SK-N-SH (cell line): ENCODE results near the gene TMEM214. TPM values are rescaled to one million over a fixed set of nuclear protein-coding genes. Genes with fewer than 3 reads are reported as not detected.

Experiments
- CTCF ChIA-PET: fragments of 300-600, 350-600 bp; formaldehyde crosslinking; extraction: SDS; loops from one replicate; lab custom pipeline; 2021; lab: Yijun Ruan, JAX
- POLR2A ChIA-PET: fragments of 350-600 bp; sonication (Branson Sonifier 250); formaldehyde crosslinking; extraction: SDS; loops from one replicate; lab custom pipeline; 2020; ENCODE audit warnings: antibody characterized with exemption, inconsistent platforms; lab: Yijun Ruan, JAX
- DNase-seq: peaks from one replicate; pipeline ENCODE4 v3.0.0; 2012
- H2AFZ ChIP-seq: fragments of 200-600 bp; sonication (generic); 2 replicates; pipeline ENCODE4 v1.8.1; 2016; ENCODE audit warnings: antibody characterized with exemption, mild to moderate bottlenecking, low read depth
- H3F3A ChIP-seq: fragments of 200-600 bp; sonication (generic); replicated peaks from 2 replicates; pipeline ENCODE3; 2016; ENCODE audit warnings: antibody characterized with exemption, mild to moderate bottlenecking; ENCODE audit not compliant: insufficient read depth
- H3K27ac ChIP-seq, 2 experiments: fragments of 200-500 bp in 1 of 2; fragments of 200-600 bp in 1 of 2; sonication (Bioruptor generic) in 1 of 2; sonication (generic), shearing (Covaris generic) in 1 of 2; 2 replicates each; pipeline versions ENCODE4 v1.5.1 to v1.6.1; 2014 to 2016; ENCODE audit warnings: low read depth in 2 of 2, inconsistent platforms in 1 of 2, low read length in 1 of 2, mild to moderate bottlenecking in 1 of 2, mixed read lengths in 1 of 2
- H3K27me3 ChIP-seq: fragments of 200-600 bp; sonication (generic), shearing (Covaris generic); 2 replicates; pipeline ENCODE4 v1.6.1; 2016; ENCODE audit warnings: mixed run types; ENCODE audit not compliant: insufficient read depth
- H3K36me3 ChIP-seq, 2 experiments: fragments of 200-500 bp in 1 of 2; fragments of 200-600 bp in 1 of 2; sonication (Bioruptor generic) in 1 of 2; sonication (generic) in 1 of 2; replicated peaks in 1 of 2; 2 replicates each; pipeline versions ENCODE3 to v1.5.1; 2014 to 2016; ENCODE audit warnings: low read length in 1 of 2, mild to moderate bottlenecking in 1 of 2; ENCODE audit not compliant: insufficient read depth in 2 of 2, control insufficient read depth in 1 of 2
- H3K4me1 ChIP-seq, 2 experiments: fragments of 200-500 bp in 1 of 2; fragments of 200-600 bp in 1 of 2; sonication (Bioruptor generic) in 1 of 2; sonication (generic), shearing (Covaris generic) in 1 of 2; 2 replicates each; pipeline versions ENCODE4 v1.5.1 to v1.6.1; 2014 to 2016; ENCODE audit warnings: low read depth in 1 of 2, low read length in 1 of 2, mixed run types in 1 of 2; ENCODE audit not compliant: insufficient read depth in 2 of 2, control insufficient read depth in 1 of 2
- H3K4me2 ChIP-seq: fragments of 200-600 bp; sonication (generic), shearing (Covaris generic); 2 replicates; pipeline ENCODE4 v1.6.1; 2017; ENCODE audit warnings: mixed run types
- H3K4me3 ChIP-seq, 2 experiments: fragments of 200-500 bp in 1 of 2; fragments of 200-600 bp in 1 of 2; sonication (Bioruptor generic) in 1 of 2; sonication (generic), shearing (Covaris generic) in 1 of 2; 2 replicates each; pipeline versions ENCODE4 v1.5.1 to v1.8.1; 2014 to 2016; ENCODE audit warnings: low read depth in 2 of 2, inconsistent platforms in 1 of 2, low read length in 1 of 2, mild to moderate bottlenecking in 1 of 2, mixed read lengths in 1 of 2, moderate library complexity in 1 of 2
- H3K79me2 ChIP-seq: fragments of 200-600 bp; sonication (generic); 2 replicates; pipeline ENCODE4 v1.8.1; 2017; ENCODE audit warnings: mild to moderate bottlenecking; ENCODE audit not compliant: insufficient read depth
- H3K9ac ChIP-seq: fragments of 200-600 bp; sonication (generic); 2 replicates; pipeline ENCODE4 v1.6.1; 2017; ENCODE audit warnings: mixed run types
- H3K9me2 ChIP-seq: fragments of 200-600 bp; sonication (generic); 2 replicates; pipeline ENCODE4 v1.6.1; 2017; ENCODE audit warnings: mixed run types
- H3K9me3 ChIP-seq: fragments of 200-600 bp; sonication (generic); 2 replicates; pipeline ENCODE4 v1.6.1; 2017; ENCODE audit warnings: mixed run types, mild to moderate bottlenecking, moderate library complexity
- H4K20me1 ChIP-seq: fragments of 200-600 bp; sonication (generic); 2 replicates; pipeline ENCODE4 v1.6.1; 2017; ENCODE audit warnings: mild to moderate bottlenecking, mixed run types; ENCODE audit not compliant: insufficient read depth
- EP300 ChIP-seq, 2 experiments: IDR thresholded peaks; 2 replicates each; pipeline versions ENCODE4 v1.4.0 to v1.6.1; 2012; ENCODE audit warnings: borderline replicate concordance in 1 of 2, low read depth in 1 of 2, low read length in 1 of 2
- EZH2phosphoT487 ChIP-seq: fragments of 200-600 bp; sonication (generic); IDR thresholded peaks from 2 replicates; pipeline ENCODE4 v1.6.1; 2017; ENCODE audit warnings: low read depth, mixed run types, mild to moderate bottlenecking, antibody characterized with exemption, moderate library complexity, borderline replicate concordance
- FOXJ3 ChIP-seq: sonication (generic); formaldehyde crosslinking; IDR thresholded peaks from 2 replicates; pipeline ENCODE4 v1.5.1; 2020; ENCODE audit warnings: mild to moderate bottlenecking, missing genetic modification reagents
- MAX ChIP-seq: IDR thresholded peaks from 2 replicates; pipeline ENCODE4 v1.4.0; 2012; ENCODE audit warnings: low read depth
- MXI1 ChIP-seq: IDR thresholded peaks from 2 replicates; pipeline ENCODE4 v1.6.1; 2012; ENCODE audit warnings: mild to moderate bottlenecking, low read depth, low read length, improper control_type of control experiment
- PBX3 ChIP-seq: IDR thresholded peaks from 2 replicates; pipeline ENCODE4; 2012
- RCOR1 ChIP-seq: fragments of 150-350 bp; IDR thresholded peaks from 2 replicates; pipeline ENCODE4 v1.6.1; 2017; ENCODE audit warnings: antibody characterized with exemption, low read length
- RFX5 ChIP-seq: IDR thresholded peaks from 2 replicates; pipeline ENCODE4 v1.6.1; 2012; ENCODE audit warnings: mild to moderate bottlenecking, improper control_type of control experiment, low read length
- WGBS: methylation state at CpG from one replicate; pipeline ENCODE4 v1.1.6; 2017; ENCODE audit warnings: low lambda C conversion rate; 5-methylcytosine and 5-hydroxymethylcytosine counted together
- polyA plus RNA-seq, 3 experiments: library from polyadenylated mRNA; depleted of rRNA; stranded (reverse); fragments of >200 nt; gene quantifications; 2 replicates each; pipeline ENCODE4 v1.2.3, GENCODE V29; 2012
- TF ChIP-seq, protein P1 (sequence below): fragments of 200-600 bp; sonication (generic); IDR thresholded peaks from 2 replicates; pipeline ENCODE4 v1.6.1; 2017; ENCODE audit warnings: antibody characterized with exemption, mild to moderate bottlenecking, moderate library complexity
- TF ChIP-seq, protein P2 (sequence below): fragments of 150-350 bp; IDR thresholded peaks from 2 replicates; pipeline ENCODE4 v1.6.1; 2016; ENCODE audit warnings: mild to moderate bottlenecking, low read depth, low read length

TMEM214 gene
- polyA plus RNA-seq, 1 of the 3 experiments (the other 2 are of a cell fraction), result 69.4 TPM

DNA sequence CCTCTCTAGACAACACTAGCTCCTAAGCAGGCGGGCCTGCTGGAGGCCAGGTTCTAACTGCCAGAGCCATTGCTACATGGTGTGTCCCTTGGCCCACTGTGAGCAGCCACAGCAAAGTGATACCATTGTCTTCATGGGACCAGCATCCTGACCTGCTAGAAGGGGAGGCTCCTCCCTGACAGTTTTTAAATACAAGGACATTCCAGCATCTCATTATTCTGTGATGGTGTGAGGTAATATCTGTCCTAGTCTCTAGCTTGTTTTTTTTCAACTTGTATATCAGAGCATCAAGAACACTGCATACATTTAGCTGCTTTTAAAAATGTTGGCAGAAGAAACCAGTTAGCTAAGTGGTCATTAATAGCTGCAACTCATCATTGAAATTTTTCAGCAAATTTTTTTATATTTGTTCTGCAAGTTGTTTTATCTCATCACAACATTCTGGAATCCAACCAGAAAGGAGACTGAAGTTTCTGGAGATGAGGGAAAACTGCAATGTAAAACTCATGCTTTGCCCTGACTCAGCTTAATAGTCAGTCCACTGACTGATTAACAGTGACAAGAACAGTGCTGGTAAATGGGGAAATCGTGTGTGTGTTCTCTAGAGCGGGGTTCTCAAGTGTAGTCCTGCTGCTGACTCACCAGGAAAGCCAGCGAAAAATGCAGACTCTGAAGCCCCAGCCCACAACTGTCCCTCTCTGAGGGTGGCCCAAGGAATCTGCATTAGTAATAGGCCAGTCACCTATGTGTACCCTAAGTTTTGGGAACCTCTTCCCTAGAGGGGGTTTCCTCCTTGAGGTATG, 44.5 kb upstream of the TMEM214 start (continued):
- TF ChIP-seq, protein P1, sequence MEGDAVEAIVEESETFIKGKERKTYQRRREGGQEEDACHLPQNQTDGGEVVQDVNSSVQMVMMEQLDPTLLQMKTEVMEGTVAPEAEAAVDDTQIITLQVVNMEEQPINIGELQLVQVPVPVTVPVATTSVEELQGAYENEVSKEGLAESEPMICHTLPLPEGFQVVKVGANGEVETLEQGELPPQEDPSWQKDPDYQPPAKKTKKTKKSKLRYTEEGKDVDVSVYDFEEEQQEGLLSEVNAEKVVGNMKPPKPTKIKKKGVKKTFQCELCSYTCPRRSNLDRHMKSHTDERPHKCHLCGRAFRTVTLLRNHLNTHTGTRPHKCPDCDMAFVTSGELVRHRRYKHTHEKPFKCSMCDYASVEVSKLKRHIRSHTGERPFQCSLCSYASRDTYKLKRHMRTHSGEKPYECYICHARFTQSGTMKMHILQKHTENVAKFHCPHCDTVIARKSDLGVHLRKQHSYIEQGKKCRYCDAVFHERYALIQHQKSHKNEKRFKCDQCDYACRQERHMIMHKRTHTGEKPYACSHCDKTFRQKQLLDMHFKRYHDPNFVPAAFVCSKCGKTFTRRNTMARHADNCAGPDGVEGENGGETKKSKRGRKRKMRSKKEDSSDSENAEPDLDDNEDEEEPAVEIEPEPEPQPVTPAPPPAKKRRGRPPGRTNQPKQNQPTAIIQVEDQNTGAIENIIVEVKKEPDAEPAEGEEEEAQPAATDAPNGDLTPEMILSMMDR, result no peak
- TF ChIP-seq, protein P2, sequence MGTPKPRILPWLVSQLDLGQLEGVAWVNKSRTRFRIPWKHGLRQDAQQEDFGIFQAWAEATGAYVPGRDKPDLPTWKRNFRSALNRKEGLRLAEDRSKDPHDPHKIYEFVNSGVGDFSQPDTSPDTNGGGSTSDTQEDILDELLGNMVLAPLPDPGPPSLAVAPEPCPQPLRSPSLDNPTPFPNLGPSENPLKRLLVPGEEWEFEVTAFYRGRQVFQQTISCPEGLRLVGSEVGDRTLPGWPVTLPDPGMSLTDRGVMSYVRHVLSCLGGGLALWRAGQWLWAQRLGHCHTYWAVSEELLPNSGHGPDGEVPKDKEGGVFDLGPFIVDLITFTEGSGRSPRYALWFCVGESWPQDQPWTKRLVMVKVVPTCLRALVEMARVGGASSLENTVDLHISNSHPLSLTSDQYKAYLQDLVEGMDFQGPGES, result no peak
- TF ChIP-seq RCOR1 (no peak), EZH2phosphoT487 (no peak), EP300 (IDR thresholded peaks at IDR 0.05; ENCODE audit: borderline replicate concordance in 1 of 2, low read depth in 1 of 2, low read length in 1 of 2) (peak in 1 of 2 experiments; percentile 83; a peak in 1 of 4 replicates), MXI1 (no peak), MAX (peak; percentile 84)

DNA sequence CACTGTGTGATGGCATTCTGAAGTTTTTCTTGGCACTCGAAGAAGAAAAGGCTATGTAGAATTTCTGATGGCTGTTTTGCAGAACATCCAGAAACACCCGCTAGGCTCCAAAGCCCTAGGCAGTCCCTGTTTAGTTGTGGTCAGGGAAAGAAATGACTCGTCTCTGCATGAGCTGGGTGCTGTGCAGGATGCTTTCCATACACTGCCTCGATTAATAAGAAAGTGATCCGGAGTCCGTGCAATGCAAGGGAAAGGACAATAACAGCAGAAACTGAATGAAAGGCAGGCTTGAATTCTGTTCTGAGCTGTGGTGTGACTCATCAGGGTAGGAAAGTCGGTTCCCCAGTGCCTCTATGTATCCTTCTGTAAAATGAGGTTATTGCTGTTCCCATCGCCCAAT, 43.6 kb upstream of the TMEM214 start:
- H3K27me3 ChIP-seq, result no peaks in the 10 kb centered on the region
- H3K9me3 ChIP-seq, result no peaks in the 10 kb centered on the region
- no peaks in the 10 kb centered on the region for H3K79me2 ChIP-seq
- peaks cover 16% of the 10 kb centered on the region for H4K20me1 ChIP-seq
- H3K9ac ChIP-seq, result no peak overlapping the region
- no peak overlapping the region for H2AFZ ChIP-seq
- CTCF ChIA-PET, result interaction anchor here (1.2 to 25.8 kb wide), 4 partner anchors 27 to 143 kb away, joined by 4 to 257 read pairs (median 9); no protein-coding TSS in a partner anchor
- no peaks in the 10 kb centered on the region for H3K36me3 ChIP-seq
- POLR2A ChIA-PET, result no interaction called here
- H3K27ac ChIP-seq, result peak overlapping the region in 1 of 2 experiments; percentile 72; a peak in 2 of 4 replicates
- no peaks in the 10 kb centered on the region for H3K9me2 ChIP-seq
- peak overlapping the region; percentile 60 for H3K4me2 ChIP-seq
- H3K4me1 ChIP-seq, result peaks cover 0 to 17% of the 10 kb centered on the region in 2 experiments; a peak in 3 of 4 replicates
- 43% methylated on average over 8 of the region's 8 CpGs for WGBS
- peak overlapping the region in 1 of 2 experiments; percentile 15; a peak in 1 of 4 replicates for H3K4me3 ChIP-seq
- peaks cover 24% of the 10 kb centered on the region for H3F3A ChIP-seq
- TF ChIP-seq RFX5 (no peak), FOXJ3 (CRISPR knock-in tag) (no peak), PBX3 (peak; percentile 22; the same call in 1 of the 2 replicates)
- DNase-seq, result no peak
